ENCODE measurements around the gene TSPAN5.

TSPAN5 gene

DNA sequence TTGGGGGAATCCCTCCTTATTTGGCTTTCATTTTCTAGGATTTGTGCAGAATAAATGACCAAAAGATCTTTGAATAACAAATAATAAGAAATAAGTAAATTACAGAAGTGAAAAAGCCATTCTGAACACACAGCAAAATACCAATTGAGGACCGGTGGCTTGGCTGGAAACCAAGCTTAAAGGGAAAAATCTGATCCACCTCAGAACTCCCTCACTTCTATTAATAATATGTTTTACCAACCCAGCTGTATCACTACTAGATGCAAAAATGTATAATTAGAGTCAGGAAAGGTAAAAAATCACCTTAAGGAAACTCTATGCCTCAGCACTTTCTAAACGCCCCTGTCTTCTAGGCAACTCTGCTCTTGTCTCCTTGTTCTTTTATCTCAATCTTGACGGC is 77.3 kb downstream of the TSPAN5 start:
- no peak for DNase-seq

DNA sequence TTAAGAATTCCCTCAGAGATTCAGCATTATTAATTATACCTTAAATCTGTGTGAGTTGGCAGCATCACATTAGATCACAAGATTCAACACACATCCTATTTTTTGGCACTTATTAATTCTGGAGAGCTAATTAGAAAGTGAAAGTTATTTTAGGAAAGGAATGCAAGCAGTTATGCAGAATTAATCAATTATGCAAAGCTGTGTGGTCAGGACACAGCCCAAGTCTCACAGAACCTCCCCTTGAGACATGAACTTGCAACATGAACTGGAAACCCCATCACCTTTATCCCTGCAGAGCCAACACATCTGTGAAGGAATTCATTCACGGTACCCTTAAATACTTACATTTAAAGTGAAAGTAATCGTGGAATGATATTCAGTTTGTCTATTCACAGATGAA is 80.5 kb downstream of the TSPAN5 start:
- peak; percentile 21 for DNase-seq

GRCh38 chr4:98574816-98575215 is 83.6 kb downstream of the TSPAN5 start:
- no peak for DNase-seq

- DNase-seq = no peak
Observed at GRCh38 chr4:98573791-98574190, 84.6 kb downstream of the TSPAN5 start.

GRCh38 chr4:98572697-98573096 is 85.7 kb downstream of the TSPAN5 start:
- DNase-seq = no peak

DNA sequence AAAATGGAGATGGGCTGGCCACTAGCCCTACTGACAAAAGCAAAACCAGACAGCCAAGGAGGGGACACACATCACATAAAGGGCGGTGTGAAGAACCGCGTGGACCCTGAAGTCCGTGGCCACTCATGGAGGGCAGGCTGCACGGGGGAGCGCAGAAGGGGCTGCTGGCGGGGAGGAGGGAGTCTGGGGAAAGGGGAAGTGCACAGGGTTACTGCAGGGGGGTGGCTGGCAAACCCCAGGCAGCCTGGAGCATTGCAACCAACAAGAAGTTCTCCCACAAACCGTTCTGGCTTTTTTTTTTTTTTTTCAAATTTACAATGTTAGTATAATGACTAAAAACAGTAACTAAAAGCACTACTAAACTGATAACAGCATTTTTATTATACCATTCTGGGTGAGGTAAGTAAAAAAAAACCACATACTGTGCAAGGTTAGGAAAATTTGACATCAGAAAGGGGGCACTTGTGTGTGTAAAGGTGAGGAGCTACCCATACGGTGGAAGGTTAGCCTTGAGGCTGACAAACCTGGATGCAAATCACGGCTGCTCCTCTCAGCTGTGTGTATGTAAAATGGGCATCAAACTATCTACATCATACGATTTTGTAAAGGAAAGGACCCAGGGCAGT is 87.1 kb downstream of the TSPAN5 start:
- no peak for DNase-seq

DNA sequence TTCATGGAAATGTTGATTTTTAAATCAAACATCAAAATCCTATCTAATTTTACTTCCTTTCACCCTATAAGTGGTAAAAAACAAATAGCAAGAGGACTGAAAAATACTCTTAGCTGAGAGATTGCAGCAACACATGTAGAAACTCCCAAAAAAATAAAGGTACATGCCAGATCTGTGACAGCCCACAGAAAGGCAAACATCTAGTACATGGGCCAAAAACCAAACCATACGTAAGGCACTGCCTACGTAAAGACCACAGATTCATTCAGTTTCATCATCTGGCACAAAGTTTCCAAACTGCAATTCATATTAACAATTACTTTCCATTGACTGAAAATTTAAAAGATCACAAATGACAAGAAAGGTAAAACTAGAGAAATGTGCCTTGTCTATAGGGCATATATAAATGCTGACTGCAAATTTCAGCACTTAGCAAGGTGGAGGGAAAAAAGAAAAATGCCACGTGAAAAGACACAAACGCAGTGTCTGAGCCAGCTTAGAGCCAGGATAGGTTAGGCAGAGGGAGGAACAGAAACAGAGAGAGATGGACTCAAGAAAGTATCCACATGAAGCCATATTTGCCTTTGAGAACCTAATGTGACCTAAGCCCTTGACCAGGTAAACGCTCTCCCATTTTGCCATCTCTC is 88.1 kb downstream of the TSPAN5 start:
- DNase-seq = no peak

GRCh38 chr4:98568941-98569663 is 89.3 kb downstream of the TSPAN5 start:
- DNase-seq = no peak

DNA sequence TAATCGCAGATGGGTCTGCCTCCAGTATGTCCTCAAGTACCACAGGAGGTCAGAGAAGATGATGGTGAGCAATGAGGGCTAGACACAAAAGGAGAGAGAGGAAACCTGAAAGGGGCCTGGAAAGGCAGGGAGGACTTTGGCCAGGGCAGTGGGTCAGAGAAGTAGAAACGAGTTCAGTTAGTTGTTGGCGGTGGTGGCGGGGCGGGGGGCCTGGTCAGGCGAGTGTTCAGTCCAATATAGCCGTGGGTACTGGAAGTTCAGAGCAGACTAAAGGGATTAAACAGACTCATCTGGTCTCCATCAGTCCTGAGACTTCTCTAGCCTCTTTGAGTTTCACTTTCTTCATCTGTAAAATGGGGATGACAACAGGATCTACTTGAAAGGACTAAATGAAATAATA is 90.8 kb downstream of the TSPAN5 start:
- DNase-seq = no peak

- peak; percentile 42 for DNase-seq
Observed at GRCh38 chr4:98566361-98567008, 91.9 kb downstream of the TSPAN5 start.

DNA sequence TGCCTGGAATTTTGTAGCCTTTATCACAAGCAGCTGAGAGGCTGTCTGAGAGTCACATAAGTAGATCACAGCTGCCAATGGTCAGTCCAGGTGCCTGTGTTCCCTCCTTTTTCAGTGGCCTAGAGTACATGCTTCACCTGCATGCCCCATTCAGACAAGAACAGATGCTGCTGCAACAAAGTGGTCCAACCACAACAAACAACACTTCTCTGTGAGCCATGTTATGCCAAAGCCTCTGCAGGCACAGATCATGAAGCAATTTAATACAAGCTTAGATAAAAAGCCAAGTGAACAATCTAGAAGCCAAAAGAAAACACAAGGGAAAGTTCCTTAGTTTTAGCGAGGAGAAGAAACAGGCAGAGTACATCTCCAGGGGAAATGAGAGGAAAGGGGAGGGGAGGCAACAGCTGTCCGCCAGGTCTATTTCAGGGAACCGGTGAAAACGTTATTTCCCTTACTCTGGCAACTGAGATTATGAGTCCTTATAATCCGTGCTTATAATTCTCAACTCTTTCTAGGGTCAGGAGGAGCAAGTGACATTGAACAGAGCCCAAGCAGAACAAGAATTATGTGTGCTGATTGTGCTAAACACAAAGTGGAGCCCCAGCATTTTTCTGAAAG is 92.6 kb downstream of the TSPAN5 start:
- DNase-seq = no peak

DNA sequence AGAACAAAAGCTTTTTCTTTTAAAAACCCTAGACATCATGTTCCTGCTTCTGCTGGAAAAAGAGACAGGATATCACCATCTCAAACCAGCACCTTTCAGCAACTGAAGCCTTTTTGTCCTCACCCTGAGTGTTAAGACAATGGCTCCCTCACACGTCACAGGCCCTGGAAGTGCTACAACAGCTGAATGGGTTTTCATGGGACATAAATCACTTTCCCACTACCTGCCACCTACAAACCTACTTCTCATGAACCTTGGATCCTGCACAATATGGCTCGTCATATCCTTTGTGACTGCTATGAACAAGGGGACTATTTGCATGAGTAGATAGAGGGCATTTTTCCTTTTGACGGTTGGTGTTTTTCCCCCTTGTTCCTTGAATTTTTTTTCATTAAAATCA is 93.6 kb downstream of the TSPAN5 start:
- no peak for DNase-seq

DNA sequence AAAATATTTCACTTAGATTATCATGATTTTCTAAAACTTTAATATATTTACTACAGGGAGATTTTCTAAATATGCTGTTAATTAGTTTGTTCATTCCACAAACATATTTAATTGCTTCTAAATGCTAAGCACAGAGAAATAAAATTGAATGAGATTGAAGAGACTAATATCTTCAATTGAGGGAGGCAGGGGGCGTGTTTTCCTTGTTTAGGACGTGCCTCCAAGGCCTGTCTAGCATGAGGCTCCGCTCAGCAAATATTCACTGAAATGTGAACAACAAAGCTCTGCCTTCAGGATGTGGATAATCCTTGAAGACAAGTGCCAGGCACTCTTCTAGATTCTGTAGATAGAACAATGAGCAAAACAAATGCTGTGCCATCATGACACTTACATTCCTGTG is 98.1 kb downstream of the TSPAN5 start:
- no peak for DNase-seq

GRCh38 chr4:98558471-98559169 is 99.8 kb downstream of the TSPAN5 start:
- no peak for DNase-seq

GRCh38 chr4:98557194-98557892 is 101.1 kb downstream of the TSPAN5 start:
- peak; percentile 79 for DNase-seq

GRCh38 chr4:98556451-98556850 is 102.0 kb downstream of the TSPAN5 start:
- peak; percentile 19 for DNase-seq

GRCh38 chr4:98555798-98556445 is 102.5 kb downstream of the TSPAN5 start:
- peak; percentile 25 for DNase-seq

DNA sequence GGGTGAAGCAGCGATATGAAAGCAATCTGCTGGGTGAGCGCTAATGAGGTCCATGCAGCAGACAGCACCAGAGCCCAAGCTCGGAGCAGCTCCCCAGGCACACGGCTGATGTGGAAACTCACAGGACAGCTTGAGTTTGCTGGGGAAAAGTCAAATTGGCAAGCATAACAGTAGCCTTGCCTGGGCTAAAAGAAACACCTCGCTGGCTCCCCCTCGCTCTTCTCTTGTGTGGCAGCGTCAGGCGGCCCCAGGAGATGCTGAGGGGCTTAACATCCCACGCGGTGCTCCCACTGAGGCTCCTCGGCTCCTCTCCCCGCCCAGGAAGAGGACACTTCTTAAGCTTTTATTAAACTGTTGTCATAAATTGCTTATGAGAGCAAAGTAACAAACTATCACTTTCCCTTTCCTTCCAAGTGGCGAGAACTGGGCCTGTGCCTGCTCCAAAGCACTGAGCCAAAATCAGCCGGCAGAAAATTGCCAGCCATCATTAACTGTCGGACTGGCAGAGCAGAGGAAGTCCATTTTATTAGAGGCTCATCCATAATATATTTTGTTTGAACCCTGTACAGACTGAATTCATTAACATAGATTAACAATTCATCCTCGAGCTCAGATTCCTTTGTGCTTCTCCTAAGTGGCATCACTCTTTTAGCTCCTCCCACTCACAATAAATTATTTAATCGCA is 111.4 kb downstream of the TSPAN5 start:
- peak; percentile 63 for DNase-seq

DNA sequence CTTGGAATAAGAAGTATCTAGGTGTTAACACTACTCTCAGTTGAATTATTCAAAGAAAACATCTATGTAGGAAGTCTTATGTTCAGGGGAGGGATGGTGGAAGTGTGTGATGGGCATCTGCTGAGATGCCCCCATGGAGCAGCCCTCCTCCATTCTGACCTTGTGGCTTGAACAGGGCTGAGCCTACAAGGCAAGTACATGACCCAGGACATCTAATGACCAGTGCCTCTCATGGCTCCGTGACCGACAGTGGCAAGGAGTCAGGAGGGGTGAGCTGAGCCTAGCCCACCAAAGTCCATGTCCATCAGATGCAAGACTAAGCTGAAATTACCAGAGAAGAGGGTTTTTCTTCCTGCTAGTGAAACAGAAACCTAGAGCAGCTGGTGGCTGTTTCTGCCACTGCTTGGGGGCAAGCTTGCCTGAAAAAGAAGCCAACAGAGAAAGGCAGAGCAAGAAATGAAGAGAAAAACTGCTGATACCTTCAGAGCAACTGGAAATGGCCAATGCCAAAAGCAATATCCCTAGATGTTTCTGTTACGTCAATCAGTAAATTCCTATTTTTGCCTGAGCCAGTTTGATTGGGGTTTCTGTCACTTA is 113.5 kb downstream of the TSPAN5 start:
- no peak for DNase-seq

DNA sequence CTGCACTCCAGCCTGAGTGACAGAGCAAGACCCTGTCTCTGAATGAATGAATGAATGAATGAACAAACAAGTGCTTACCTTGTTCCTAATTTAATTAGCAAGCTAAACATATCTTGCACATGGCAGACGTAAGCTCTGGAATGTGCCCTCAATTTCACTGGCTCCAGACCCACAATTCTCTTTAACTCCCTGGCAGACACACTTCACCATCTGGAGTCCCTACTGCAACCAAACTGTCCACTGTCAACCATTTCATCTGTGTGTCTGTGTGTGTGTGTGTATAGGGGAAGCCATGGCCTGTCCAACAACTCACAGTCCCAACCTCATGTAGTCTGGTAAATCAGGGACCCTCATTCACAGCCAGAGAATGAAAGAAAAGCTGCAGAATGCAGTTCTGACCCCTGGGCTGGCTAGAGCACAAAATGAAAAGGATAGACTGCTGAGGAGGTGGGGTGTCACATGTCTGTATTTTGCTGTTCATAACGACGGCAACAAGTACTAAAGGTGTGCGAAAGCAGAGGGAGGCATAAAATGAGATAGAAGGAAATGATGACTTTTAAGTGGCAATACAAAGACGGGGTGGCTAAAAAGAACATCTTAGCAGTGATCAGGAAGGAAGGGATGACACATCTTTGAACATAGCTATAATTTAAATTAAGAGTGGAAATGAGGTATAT is 114.1 kb downstream of the TSPAN5 start:
- DNase-seq = no peak
